Esophagus squamous epithelium (tissue), 4 donors: ENCODE data around the gene CYB5R3.

Experiments
- POLR2A ChIP-seq, 4 donors: fragments of 450-650 bp; IDR thresholded peaks; one replicate each; pipeline ENCODE4 v1.6.1; 2017; ENCODE audit warnings: antibody characterized with exemption in 4 of 4, mild to moderate bottlenecking in 4 of 4, moderate library complexity in 3 of 4
- TF ChIP-seq, protein P1 (sequence below), 6 experiments: fragments of 450-650 bp in 4 of 6; fragments of 200-600 bp in 2 of 6; sonication (generic) in 2 of 6; IDR thresholded peaks; one replicate each; pipeline ENCODE4 v1.5.1; 2016 to 2019; ENCODE audit warnings: antibody characterized with exemption in 6 of 6, mild to moderate bottlenecking in 4 of 6, moderate library complexity in 4 of 6

GRCh38 chr22:42619261-42620063, 29.7 kb downstream of the CYB5R3 start:
- TF ChIP-seq, protein P1, sequence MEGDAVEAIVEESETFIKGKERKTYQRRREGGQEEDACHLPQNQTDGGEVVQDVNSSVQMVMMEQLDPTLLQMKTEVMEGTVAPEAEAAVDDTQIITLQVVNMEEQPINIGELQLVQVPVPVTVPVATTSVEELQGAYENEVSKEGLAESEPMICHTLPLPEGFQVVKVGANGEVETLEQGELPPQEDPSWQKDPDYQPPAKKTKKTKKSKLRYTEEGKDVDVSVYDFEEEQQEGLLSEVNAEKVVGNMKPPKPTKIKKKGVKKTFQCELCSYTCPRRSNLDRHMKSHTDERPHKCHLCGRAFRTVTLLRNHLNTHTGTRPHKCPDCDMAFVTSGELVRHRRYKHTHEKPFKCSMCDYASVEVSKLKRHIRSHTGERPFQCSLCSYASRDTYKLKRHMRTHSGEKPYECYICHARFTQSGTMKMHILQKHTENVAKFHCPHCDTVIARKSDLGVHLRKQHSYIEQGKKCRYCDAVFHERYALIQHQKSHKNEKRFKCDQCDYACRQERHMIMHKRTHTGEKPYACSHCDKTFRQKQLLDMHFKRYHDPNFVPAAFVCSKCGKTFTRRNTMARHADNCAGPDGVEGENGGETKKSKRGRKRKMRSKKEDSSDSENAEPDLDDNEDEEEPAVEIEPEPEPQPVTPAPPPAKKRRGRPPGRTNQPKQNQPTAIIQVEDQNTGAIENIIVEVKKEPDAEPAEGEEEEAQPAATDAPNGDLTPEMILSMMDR (IDR thresholded peaks at IDR 0.05), result no peak
- TF ChIP-seq POLR2A (IDR thresholded peaks at IDR 0.05), result no peak
